Ascending aorta (tissue), 2 donors: ENCODE data around the gene PEF1. TPM values are rescaled to one million over a fixed set of nuclear protein-coding genes. Genes with fewer than 3 reads are reported as not detected.
A peak's percentile ranks its signal among the peaks of the same experiment; 100 is the strongest.

ENCODE experiments used
- DNase-seq, 2 donors: peaks; one replicate each; pipeline ENCODE4 v3.0.0-alpha.2; 2019; ENCODE audit warnings: low spot score in 2 of 2
- H3K27ac ChIP-seq, 2 donors: fragments of 200-600 bp; sonication (generic); one replicate each; pipeline ENCODE4 v1.5.1; 2016 to 2017; ENCODE audit warnings: mild to moderate bottlenecking in 1 of 2
- H3K27me3 ChIP-seq: fragments of 200-600 bp; sonication (generic); one replicate; pipeline ENCODE4 v1.5.1; 2017
- H3K36me3 ChIP-seq, 2 donors: fragments of 200-600 bp; sonication (generic); one replicate each; pipeline ENCODE4 v1.5.1; 2016
- H3K4me1 ChIP-seq, 2 donors: fragments of 200-600 bp; sonication (generic); one replicate each; pipeline ENCODE4 v1.5.1; 2016 to 2017; ENCODE audit warnings: mild to moderate bottlenecking in 1 of 2
- H3K4me3 ChIP-seq, 2 donors: fragments of 200-600 bp; sonication (generic); one replicate each; pipeline ENCODE4 v1.5.1; 2016 to 2017; ENCODE audit warnings: mild to moderate bottlenecking in 1 of 2
- H3K9me3 ChIP-seq, 2 donors: fragments of 200-600 bp; sonication (generic); one replicate each; pipeline ENCODE4 v1.5.1; 2016
- CTCF ChIP-seq, 3 experiments: fragments of 200-600 bp in 2 of 3; fragments of 450-650 bp in 1 of 3; sonication (generic) in 2 of 3; IDR thresholded peaks; one replicate each; pipeline ENCODE4 v1.5.1; 2016 to 2019; ENCODE audit warnings: antibody characterized with exemption in 3 of 3, mild to moderate bottlenecking in 1 of 3, moderate library complexity in 1 of 3
- intact Hi-C: fragments of 100-400 bp; cut with DNase I; formaldehyde crosslinking; loops from one replicate; pipeline ENCODE4 v1.15.1; 2023
- total RNA-seq: library from RNA; depleted of rRNA; stranded (reverse); fragments of >200 nt; gene quantifications from one replicate; pipeline ENCODE4 v1.1.0, GENCODE V29; 2016

Gene PEF1
- total RNA-seq, 1 donor from 2014 or later: 340 TPM

GRCh38 chr1:31663622-31664452 lies 19.2 kb upstream of the PEF1 start:
- no peak overlapping the region for H3K27ac ChIP-seq

DNA sequence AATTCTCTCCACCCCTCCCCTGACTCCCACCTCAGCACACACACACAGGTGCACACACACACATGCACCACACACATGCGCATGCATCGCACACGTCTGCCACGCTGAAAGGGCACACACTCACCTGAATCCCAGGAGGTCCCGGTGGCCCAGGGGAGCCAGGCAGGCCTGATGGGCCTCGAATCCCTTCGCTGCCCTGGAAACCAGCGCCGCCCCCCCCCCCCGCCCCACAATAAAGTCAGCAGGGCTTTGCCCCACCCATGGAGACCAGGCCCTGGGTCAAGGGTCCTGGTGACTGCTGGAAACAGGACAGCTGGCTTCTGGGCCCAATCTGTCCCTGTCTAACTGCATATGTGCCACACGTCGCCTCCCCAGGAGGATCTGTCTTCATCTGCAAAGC lies 17.8 kb upstream of the PEF1 start:
- H3K4me3 ChIP-seq: no peak overlapping the region
- H3K36me3 ChIP-seq: peaks cover 46 to 50% of the 10 kb centered on the region in 2 donors
- H3K4me1 ChIP-seq: peaks cover 0 to 3% of the 10 kb centered on the region in 2 donors
- H3K27ac ChIP-seq: no peak overlapping the region
- DNase-seq: no peak
- TF ChIP-seq CTCF (IDR thresholded peaks at IDR 0.05): no peak
- no peaks in the 10 kb centered on the region for H3K27me3 ChIP-seq
- no peaks in the 10 kb centered on the region for H3K9me3 ChIP-seq
- intact Hi-C loops: loop anchor here (10.0 kb wide), 1 partner anchor 402 kb away; no protein-coding TSS in a partner anchor

More at GRCh38 chr1:31663622-31664452, 19.2 kb upstream of the PEF1 start:
- Histone ChIP-seq H3K27me3 (no peaks in the 10 kb centered on the region), H3K4me3 (no peak overlapping the region), H3K36me3 (peaks cover 32 to 37% of the 10 kb centered on the region in 2 donors), H3K4me1 (peaks cover 0 to 3% of the 10 kb centered on the region in 2 donors), H3K9me3 (no peaks in the 10 kb centered on the region)
- intact Hi-C loops: loop anchor here (1.0 to 10.0 kb wide), 5 partner anchors 41 to 401 kb away; no protein-coding TSS in a partner anchor
- TF ChIP-seq CTCF (IDR thresholded peaks at IDR 0.05): peak; percentile 89 to 98 (median 90)
- peak in 1 of 2 donors; percentile 81 for DNase-seq

- Histone ChIP-seq H3K4me1 (peaks cover 0 to 3% of the 10 kb centered on the region in 2 donors), H3K27ac (no peak overlapping the region), H3K4me3 (no peak overlapping the region), H3K9me3 (no peaks in the 10 kb centered on the region), H3K36me3 (peaks cover 49 to 50% of the 10 kb centered on the region in 2 donors), H3K27me3 (no peaks in the 10 kb centered on the region)
- no peak for TF ChIP-seq CTCF (IDR thresholded peaks at IDR 0.05)
- intact Hi-C loops: loop anchor here (10.0 kb wide), 1 partner anchor 403 kb away; no protein-coding TSS in a partner anchor
- no peak for DNase-seq
Observed at GRCh38 chr1:31661856-31662255, 17.2 kb upstream of the PEF1 start.

DNA sequence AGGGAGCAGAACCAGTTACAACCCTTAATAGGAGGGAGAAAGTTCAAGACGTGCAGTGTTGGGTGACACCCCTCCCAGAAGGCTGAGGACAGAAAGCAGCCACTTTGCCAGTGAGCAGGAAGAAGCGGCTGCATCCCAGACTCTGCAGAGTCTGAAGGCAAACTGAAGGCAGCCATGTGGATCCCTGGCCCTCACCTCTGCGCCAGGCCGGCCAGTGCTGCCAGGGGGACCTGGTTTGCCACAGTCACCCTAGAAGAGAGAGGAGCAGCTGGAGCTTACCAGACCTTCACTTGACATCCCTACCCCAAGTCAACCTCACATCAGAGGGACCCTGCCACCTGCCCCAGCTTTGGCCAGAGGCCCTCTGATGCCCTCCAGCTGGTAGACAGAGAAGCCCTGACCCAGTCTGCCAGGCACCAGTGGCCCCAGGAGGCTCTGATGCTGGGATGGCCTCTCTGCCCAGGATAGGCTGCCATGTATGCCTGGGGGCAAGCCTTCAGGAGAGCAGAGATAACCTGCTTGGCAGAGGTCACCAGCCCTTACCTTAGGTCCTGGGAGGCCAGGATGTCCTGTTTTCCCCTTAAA lies 16.3 kb upstream of the PEF1 start:
- Histone ChIP-seq H3K9me3 (no peaks in the 10 kb centered on the region), H3K4me1 (no peaks in the 10 kb centered on the region), H3K4me3 (no peak overlapping the region), H3K36me3 (peaks cover 45 to 57% of the 10 kb centered on the region in 2 donors), H3K27me3 (no peaks in the 10 kb centered on the region), H3K27ac (peak overlapping the region; percentile 1 to 43)
- intact Hi-C loops: loop anchor here (10.0 kb wide), 1 partner anchor 404 kb away; no protein-coding TSS in a partner anchor
- DNase-seq: no peak
- TF ChIP-seq CTCF (IDR thresholded peaks at IDR 0.05): no peak

- H3K4me1 ChIP-seq: no peaks in the 10 kb centered on the region
- no peak for DNase-seq
- no peak overlapping the region for H3K4me3 ChIP-seq
- intact Hi-C loops: loop anchor here (10.0 kb wide), 1 partner anchor 405 kb away; no protein-coding TSS in a partner anchor
- H3K36me3 ChIP-seq: peaks cover 36 to 54% of the 10 kb centered on the region in 2 donors
- H3K27ac ChIP-seq: peak overlapping the region in 1 of 2 donors; percentile 49
- TF ChIP-seq CTCF (IDR thresholded peaks at IDR 0.05): no peak
- H3K27me3 ChIP-seq: no peaks in the 10 kb centered on the region
- no peaks in the 10 kb centered on the region for H3K9me3 ChIP-seq
Observed at GRCh38 chr1:31659889-31660288, 15.2 kb upstream of the PEF1 start.
